ENCODE results near the gene SCYL2.
"Not testable (repeated sequence)": the region's sequence is repeated elsewhere in the genome, so short reads cannot be mapped to it uniquely, and the experiment has no call there.

SCYL2 gene

GRCh38 chr12:100331871-100332270 lies 64.9 kb downstream of the SCYL2 start:
- DNase-seq: no peak

- no peak for DNase-seq
These were observed 65.9 kb downstream of the SCYL2 start for GRCh38 chr12:100332852-100333251.

- no peak for DNase-seq
These were observed 70.3 kb downstream of the SCYL2 start for GRCh38 chr12:100337299-100337698.

- no peak for DNase-seq
These were observed 70.8 kb downstream of the SCYL2 start for GRCh38 chr12:100337727-100338126.

- no peak for DNase-seq
These were observed 72.1 kb downstream of the SCYL2 start for GRCh38 chr12:100339071-100339470.

GRCh38 chr12:100342897-100343296 lies 75.9 kb downstream of the SCYL2 start:
- not testable (repeated sequence) for DNase-seq

- DNase-seq: not testable (repeated sequence)
These were observed 77.4 kb downstream of the SCYL2 start for GRCh38 chr12:100344351-100344750.

GRCh38 chr12:100345020-100345767 lies 78.2 kb downstream of the SCYL2 start:
- no peak for DNase-seq

- no peak for DNase-seq
These were observed 79.7 kb downstream of the SCYL2 start for GRCh38 chr12:100346660-100347059.

GRCh38 chr12:100348657-100349454 lies 81.9 kb downstream of the SCYL2 start:
- DNase-seq: peak; percentile 47

GRCh38 chr12:100356644-100357223 lies 89.8 kb downstream of the SCYL2 start, which contains the start of gene SLC17A8:
SLC17A8 (plus strand) TSS chr12:100357074; CDS start chr12:100357392, 318 bp downstream.
- DNase-seq: no peak

- no peak for DNase-seq
These were observed 92.3 kb downstream of the SCYL2 start for GRCh38 chr12:100359248-100359647.

- DNase-seq: no peak
These were observed 92.8 kb downstream of the SCYL2 start for GRCh38 chr12:100359822-100360221.

- DNase-seq: no peak
These were observed 93.5 kb downstream of the SCYL2 start for GRCh38 chr12:100360450-100360849.

- DNase-seq: no peak
These were observed 97.3 kb downstream of the SCYL2 start for GRCh38 chr12:100364324-100364723.

GRCh38 chr12:100365411-100365810 lies 98.4 kb downstream of the SCYL2 start:
- no peak for DNase-seq

- no peak for DNase-seq
These were observed 101.1 kb downstream of the SCYL2 start for GRCh38 chr12:100368066-100368465.

- DNase-seq: no peak
These were observed 104.2 kb downstream of the SCYL2 start for GRCh38 chr12:100371146-100371545.

GRCh38 chr12:100372853-100373640 lies 106.1 kb downstream of the SCYL2 start:
- DNase-seq: no peak

GRCh38 chr12:100375038-100375735 lies 108.2 kb downstream of the SCYL2 start:
- DNase-seq: no peak

GRCh38 chr12:100376161-100376560 lies 109.2 kb downstream of the SCYL2 start:
- DNase-seq: no peak

- DNase-seq: no peak
These were observed 114.4 kb downstream of the SCYL2 start for GRCh38 chr12:100381379-100381778.

Data from NCI-H2171 (cell line).